DMS53 (cell line): ENCODE measurements around the gene GGA1.

Experiments
- DNase-seq: peaks from one replicate; lab custom pipeline; 2025; lab: John Stamatoyannopoulos, UW

The GGA1 gene

GRCh38 chr22:37608477-37609239, at the start of gene GGA1:
GGA1 (plus strand) TSS chr22:37608834; CDS start chr22:37608861, 27 bp downstream.
- DNase-seq: peak; percentile 95

GRCh38 chr22:37559521-37559900, 49.1 kb upstream of the GGA1 start:
- DNase-seq: no peak

GRCh38 chr22:37559901-37560607, 48.6 kb upstream of the GGA1 start, which contains the start of gene CDC42EP1:
CDC42EP1 (plus strand) TSS chr22:37560480; CDS start chr22:37566350, 5,870 bp downstream.
- DNase-seq: peak; percentile 36

DNA sequence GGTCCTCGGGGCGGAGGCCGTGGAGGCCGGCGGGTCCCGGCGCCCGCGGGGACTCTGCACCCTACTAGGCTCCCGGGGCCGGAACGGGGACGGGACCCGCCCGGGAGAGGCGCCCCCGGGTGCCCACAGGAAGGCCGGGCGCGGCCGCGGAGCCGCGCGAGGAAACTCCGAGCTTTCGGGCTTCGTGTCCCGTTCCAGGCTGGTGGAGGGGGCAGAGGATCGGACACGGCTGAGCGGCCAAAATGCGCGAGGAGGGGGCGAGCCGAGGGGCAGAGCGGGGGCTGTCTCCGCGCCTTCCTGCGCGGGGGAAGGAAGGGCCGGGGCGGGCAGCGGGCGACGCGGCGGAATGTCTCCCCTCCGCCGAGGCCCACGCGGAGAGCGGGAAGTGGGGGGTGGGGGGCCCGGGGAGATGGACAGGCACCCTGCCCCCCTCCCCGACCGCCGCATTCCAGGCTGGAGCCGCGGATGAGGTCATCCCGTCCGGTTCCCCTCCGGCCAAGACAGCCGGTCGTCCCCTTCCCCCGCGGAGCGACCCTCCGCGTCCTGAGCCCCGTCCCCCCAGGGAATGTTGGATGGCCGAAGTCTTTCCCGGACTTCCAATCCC, 47.9 kb upstream of the GGA1 start:
- no peak for DNase-seq

GRCh38 chr22:37561212-37562048, 47.2 kb upstream of the GGA1 start:
- peak; percentile 63 for DNase-seq

DNA sequence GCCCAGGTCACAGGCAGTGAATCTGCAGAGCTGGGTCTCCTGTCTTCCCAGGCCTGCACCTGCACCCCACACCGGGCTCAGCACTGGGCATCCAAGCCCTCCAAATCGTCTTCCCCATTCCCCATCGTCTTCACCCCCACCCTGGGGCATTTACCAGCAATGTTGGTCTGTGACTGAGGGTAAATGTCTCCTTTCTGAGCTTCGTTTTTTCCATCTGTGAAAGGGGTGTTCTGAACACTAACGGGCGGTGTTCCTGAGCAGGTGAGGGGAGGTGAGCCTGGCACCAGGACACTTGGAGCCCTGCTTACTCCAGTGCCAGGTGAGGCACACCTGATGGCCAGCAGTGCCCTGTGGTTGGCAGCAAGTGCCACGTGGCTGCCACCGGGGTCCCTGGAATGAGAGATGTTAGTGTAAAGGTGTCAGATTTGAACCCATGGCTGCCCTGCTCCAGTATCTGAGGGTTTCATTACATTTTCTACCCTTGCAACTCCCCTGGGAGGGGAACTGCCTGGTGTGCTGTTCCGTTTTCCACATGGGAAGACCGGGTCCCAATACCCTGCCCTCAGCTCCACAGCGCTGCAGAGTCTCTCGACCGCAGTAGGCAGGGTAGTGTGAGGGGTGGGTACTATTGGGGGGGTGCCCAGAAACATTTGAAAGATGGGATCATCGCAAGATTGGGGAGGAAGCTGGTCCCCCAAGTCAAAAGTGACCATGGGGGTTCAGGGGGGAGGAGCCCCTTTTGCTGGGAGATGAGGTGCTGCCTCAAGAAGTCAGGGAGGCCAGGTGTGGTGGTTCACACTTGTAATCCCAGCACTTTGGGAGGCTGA, 46.4 kb upstream of the GGA1 start:
- DNase-seq: no peak

DNA sequence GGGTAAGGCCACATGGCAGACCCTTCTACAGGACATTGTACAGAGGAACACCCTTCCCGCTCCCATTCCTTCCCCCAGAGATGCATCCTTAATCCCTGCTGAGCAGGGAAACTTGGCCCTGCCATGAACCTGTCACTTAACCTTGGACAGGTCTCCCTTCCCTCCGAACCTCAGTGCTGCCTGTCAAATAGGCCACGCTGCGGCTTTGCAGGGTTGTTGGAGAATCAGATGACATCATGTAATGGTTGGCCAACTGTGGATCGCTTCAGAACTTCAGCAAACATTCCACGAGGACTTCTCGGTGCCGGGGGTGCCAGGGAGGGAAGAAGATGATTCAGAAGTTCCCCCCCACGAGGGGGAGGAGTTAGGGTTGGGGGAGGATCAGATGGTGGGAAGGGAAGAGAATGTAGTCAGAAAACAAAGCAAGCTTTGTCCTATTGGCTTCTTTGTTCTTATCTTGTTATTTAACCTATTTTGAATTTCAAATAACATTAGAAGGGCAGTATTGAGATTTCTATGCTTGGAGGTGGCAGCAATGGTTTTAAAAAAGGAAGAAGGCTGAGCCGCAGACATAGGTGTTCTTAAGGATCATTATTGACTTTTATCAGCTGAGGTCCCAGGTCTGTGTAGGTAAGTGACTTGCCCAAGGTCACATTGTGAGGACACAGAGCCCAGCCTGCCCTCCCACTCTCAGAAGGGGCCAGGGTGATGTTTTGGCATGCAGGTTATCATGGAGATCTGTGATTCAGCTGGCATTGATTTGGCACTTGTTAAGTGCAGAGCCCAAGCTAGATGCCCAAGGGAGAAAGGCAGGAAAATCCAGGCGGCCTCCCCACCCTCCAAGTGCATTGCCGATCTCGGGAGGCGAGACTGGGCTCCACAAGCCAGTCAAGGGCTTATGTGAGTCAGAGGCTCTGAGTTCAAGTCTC, 45.2 kb upstream of the GGA1 start:
- DNase-seq: peak; percentile 52

DNA sequence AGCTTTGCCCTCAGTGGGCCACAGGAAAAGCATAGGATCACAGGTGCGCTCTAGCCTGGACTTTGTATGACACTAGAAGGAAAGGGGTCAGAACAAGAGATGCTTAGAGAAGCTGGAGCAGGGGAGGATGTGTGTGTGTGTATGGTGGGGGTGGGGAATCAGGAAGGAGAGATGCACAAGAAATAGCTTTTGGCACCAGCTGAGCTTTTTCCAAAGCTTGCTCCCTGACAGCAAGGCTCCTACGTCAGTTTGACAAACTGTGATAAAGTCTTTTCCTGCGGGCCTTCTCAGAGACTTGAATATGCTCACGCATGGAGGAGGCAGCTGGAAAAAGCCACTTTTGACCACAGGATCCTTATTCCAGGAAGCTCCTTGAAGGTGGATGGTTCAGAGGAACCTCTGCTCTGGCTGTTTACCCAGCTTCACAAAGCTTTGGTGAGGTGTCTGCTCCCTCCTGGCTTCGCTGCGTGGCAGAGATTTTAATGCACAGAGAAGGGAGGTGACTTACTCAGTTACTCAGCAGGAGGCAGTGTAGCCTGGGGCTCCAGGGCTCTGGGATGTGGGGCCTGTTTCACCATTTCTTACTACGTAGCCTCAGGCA, 44.4 kb upstream of the GGA1 start:
- DNase-seq: no peak

DNA sequence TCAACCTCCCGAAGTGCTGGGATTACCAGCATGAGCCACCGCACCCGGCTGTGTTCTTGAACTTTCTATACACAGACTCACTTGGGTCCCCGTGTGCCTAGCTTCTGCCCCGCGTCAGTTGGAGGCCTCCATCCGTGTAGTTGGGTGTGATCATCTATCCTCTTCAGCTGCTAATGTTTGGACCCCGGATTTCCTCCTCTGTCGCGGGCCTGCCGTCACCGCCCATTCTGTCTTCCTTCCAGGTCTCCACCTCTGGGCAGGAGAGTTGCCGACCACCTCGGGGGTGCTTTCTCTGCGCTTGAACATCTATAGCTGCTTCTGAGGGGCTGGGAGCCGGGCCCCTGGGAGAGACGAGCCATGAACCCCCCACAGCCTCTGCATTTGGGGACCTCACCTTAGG, 42.8 kb upstream of the GGA1 start:
- DNase-seq: no peak

- DNase-seq: no peak
These were observed 42.3 kb upstream of the GGA1 start for GRCh38 chr22:37566329-37566837.

GRCh38 chr22:37566903-37567798, 41.5 kb upstream of the GGA1 start:
- peak; percentile 71 for DNase-seq

DNA sequence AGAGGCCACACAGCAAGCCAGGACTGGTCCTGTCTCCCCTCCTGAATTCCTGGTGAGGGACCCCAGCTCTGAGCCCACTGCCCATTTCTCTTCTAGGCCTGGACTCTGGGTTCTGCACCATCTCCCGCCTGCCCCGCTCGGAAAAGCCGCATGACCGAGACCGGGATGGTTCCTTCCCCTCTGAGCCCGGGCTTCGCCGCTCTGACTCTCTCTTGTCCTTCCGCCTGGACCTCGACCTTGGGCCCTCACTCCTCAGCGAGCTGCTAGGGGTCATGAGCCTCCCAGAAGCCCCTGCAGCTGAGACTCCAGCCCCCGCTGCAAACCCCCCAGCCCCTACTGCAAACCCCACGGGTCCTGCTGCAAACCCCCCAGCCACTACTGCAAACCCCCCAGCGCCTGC, 40.6 kb upstream of the GGA1 start:
- no peak for DNase-seq

DNA sequence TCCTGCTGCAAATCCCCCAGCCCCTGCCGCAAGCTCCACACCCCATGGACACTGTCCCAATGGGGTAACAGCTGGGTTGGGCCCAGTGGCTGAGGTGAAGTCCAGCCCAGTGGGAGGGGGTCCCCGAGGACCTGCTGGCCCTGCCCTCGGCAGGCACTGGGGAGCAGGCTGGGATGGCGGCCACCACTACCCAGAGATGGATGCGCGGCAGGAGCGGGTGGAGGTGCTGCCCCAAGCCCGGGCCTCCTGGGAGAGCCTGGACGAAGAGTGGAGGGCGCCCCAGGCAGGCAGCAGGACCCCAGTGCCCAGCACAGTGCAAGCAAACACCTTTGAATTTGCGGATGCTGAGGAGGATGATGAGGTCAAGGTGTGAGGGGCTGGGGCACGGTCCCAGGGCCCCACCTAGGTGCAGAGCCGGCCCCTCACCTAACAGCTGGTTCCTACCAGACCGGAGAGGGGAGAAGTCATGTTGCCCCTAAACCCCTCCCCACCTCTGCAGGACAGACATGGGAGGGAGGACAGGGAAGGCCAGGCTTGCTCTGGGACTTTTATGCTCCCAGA, 40.1 kb upstream of the GGA1 start:
- no peak for DNase-seq

DNA sequence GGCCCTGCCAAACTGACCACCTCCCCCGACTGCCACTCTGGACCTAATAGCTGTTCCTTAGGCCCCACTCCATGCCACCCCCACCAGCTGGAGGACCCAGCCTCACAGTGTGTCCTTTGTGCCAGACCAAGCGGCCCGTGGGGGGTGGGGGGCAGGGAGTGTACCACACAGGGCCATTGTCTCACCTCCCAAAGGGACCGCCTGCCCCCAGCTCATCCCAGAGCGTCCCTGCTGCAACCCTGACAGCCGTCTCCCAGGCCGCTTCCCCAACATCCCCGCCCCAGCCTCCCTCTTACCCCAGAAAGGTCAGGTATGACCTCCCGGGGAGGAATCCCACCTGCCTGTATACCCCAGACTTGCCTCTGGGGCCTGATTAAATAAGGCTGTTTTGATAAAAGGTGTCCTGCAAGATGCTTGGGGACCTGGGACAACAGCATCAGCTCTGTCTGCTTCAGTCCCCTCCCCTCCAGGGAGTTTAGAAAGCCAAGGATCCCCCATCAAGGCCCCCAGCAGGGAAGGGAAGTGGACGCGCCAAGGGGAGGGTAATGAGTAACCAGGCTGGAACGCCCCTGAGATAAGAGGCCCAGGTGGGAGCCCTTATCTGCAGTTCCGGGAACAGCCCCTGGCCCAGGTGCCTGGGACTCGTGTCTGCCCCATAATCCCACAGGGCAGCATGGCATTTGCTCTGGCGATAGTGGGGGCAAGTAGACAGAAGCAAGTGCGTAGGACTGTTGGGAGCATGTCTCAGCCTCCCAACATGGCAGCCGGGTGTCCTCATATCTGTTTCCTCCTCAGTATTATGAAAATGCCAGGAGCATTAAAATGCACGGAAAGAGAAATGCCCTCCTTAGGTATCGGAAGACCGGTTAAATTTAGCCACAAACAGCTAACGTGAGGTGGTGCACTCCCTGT, 39.4 kb upstream of the GGA1 start:
- DNase-seq: peak; percentile 31

GRCh38 chr22:37569921-37570660, 38.5 kb upstream of the GGA1 start:
- DNase-seq: no peak

- no peak for DNase-seq
These were observed 38.0 kb upstream of the GGA1 start for GRCh38 chr22:37570661-37570976.
